HCT116 (cell line): ENCODE results near the gene GNB5.

Experiments
- CEBPB ChIP-seq: IDR thresholded peaks from 2 replicates; pipeline ENCODE4 v1.6.1; 2012; ENCODE audit warnings: low read depth
- EGR1 ChIP-seq: IDR thresholded peaks from 2 replicates; pipeline ENCODE4 v1.6.1; 2012; ENCODE audit warnings: low read depth
- POLR2A ChIP-seq: IDR thresholded peaks from 2 replicates; pipeline ENCODE4 v1.7.0; 2011; ENCODE audit warnings: borderline replicate concordance; ENCODE audit not compliant: insufficient read depth, insufficient read length; ENCODE audit errors: extremely low read depth
- POLR2AphosphoS5 ChIP-seq: IDR thresholded peaks from 2 replicates; pipeline ENCODE4 v1.6.1; 2011; ENCODE audit warnings: mild to moderate bottlenecking, low read depth, low read length, moderate library complexity
- ZNF274 ChIP-seq: fragments of 200-500 bp; sonication (Bioruptor generic); IDR thresholded peaks from 2 replicates; pipeline ENCODE4 v1.6.1; 2014; ENCODE audit warnings: mild to moderate bottlenecking, low read depth, low read length, inconsistent platforms
- TF ChIP-seq, protein P1 (sequence below): IDR thresholded peaks from 2 replicates; pipeline ENCODE4 v1.6.1; 2012; ENCODE audit warnings: low read depth
- TF ChIP-seq, protein P2 (sequence below), 3 experiments: fragments of 200-600 bp in 1 of 3; sonication (generic) in 1 of 3; IDR thresholded peaks in 2 of 3; conservative IDR thresholded peaks in 1 of 3; 2 replicates each; pipeline ENCODE4 v1.5.1; 2012 to 2017; ENCODE audit warnings: low read depth in 2 of 3, low read length in 2 of 3, antibody characterized with exemption in 1 of 3, borderline replicate concordance in 1 of 3, control low read depth in 1 of 3, mild to moderate bottlenecking in 1 of 3, mixed read lengths in 1 of 3, mixed run types in 1 of 3, moderate library complexity in 1 of 3; ENCODE audit not compliant: insufficient read depth in 1 of 3

DNA sequence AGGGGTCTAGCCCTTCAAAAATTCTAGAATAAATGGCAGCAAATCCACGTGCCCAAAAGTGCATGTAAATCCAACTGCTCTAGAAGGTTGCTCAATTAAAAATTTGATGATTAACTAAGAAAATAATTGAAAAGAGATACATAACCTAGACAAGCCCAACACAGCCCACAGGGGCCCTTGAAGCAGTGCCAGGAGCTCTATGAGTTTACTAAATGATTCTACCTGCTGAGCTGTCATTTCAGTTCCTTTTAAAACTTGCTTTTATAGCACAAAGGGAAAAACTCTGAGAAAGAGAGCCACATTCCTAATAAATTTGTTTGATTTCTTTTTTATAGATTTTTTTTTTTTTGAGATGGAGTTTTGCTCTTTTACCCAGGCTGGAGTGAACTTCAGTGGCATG, 38.9 kb upstream of the GNB5 start:
- TF ChIP-seq ZNF274, result no peak
- TF ChIP-seq, protein P1, sequence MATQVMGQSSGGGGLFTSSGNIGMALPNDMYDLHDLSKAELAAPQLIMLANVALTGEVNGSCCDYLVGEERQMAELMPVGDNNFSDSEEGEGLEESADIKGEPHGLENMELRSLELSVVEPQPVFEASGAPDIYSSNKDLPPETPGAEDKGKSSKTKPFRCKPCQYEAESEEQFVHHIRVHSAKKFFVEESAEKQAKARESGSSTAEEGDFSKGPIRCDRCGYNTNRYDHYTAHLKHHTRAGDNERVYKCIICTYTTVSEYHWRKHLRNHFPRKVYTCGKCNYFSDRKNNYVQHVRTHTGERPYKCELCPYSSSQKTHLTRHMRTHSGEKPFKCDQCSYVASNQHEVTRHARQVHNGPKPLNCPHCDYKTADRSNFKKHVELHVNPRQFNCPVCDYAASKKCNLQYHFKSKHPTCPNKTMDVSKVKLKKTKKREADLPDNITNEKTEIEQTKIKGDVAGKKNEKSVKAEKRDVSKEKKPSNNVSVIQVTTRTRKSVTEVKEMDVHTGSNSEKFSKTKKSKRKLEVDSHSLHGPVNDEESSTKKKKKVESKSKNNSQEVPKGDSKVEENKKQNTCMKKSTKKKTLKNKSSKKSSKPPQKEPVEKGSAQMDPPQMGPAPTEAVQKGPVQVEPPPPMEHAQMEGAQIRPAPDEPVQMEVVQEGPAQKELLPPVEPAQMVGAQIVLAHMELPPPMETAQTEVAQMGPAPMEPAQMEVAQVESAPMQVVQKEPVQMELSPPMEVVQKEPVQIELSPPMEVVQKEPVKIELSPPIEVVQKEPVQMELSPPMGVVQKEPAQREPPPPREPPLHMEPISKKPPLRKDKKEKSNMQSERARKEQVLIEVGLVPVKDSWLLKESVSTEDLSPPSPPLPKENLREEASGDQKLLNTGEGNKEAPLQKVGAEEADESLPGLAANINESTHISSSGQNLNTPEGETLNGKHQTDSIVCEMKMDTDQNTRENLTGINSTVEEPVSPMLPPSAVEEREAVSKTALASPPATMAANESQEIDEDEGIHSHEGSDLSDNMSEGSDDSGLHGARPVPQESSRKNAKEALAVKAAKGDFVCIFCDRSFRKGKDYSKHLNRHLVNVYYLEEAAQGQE, result no peak
- TF ChIP-seq, protein P2, sequence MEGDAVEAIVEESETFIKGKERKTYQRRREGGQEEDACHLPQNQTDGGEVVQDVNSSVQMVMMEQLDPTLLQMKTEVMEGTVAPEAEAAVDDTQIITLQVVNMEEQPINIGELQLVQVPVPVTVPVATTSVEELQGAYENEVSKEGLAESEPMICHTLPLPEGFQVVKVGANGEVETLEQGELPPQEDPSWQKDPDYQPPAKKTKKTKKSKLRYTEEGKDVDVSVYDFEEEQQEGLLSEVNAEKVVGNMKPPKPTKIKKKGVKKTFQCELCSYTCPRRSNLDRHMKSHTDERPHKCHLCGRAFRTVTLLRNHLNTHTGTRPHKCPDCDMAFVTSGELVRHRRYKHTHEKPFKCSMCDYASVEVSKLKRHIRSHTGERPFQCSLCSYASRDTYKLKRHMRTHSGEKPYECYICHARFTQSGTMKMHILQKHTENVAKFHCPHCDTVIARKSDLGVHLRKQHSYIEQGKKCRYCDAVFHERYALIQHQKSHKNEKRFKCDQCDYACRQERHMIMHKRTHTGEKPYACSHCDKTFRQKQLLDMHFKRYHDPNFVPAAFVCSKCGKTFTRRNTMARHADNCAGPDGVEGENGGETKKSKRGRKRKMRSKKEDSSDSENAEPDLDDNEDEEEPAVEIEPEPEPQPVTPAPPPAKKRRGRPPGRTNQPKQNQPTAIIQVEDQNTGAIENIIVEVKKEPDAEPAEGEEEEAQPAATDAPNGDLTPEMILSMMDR (IDR thresholded peaks at IDR 0.05 in 2 of 3, conservative IDR thresholded peaks at IDR 0.05 in 1 of 3; ENCODE audit: borderline replicate concordance in 1 of 3, insufficient read depth in 1 of 3, low read depth in 2 of 3, low read length in 2 of 3), result no peak
- no peak for TF ChIP-seq CEBPB
- TF ChIP-seq POLR2A, result no peak
- no peak for TF ChIP-seq EGR1
- TF ChIP-seq POLR2AphosphoS5, result no peak
